ENCODE results near the gene SGMS1. TPM values are rescaled to one million over a fixed set of nuclear protein-coding genes. Genes with fewer than 3 reads are reported as not detected.
A peak's percentile ranks its signal among the peaks of the same experiment; 100 is the strongest.

Gene SGMS1
- total and polyA plus RNA-seq, 11 donors, result 6.9 to 40.6 (median 19.6) TPM

- ATAC-seq (no peak), DNase-seq (no peak)
- intact Hi-C loops (cut with DNase I), result no loop called here
- H3K9me3 ChIP-seq, result peaks cover 0 to 17% (median 2%) of the 10 kb centered on the region in 12 donors
- TF ChIP-seq, protein P1, sequence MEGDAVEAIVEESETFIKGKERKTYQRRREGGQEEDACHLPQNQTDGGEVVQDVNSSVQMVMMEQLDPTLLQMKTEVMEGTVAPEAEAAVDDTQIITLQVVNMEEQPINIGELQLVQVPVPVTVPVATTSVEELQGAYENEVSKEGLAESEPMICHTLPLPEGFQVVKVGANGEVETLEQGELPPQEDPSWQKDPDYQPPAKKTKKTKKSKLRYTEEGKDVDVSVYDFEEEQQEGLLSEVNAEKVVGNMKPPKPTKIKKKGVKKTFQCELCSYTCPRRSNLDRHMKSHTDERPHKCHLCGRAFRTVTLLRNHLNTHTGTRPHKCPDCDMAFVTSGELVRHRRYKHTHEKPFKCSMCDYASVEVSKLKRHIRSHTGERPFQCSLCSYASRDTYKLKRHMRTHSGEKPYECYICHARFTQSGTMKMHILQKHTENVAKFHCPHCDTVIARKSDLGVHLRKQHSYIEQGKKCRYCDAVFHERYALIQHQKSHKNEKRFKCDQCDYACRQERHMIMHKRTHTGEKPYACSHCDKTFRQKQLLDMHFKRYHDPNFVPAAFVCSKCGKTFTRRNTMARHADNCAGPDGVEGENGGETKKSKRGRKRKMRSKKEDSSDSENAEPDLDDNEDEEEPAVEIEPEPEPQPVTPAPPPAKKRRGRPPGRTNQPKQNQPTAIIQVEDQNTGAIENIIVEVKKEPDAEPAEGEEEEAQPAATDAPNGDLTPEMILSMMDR (IDR thresholded peaks at IDR 0.05), result no peak
- TF ChIP-seq POLR2A (IDR thresholded peaks at IDR 0.05), result no peak
- H3K27me3 ChIP-seq, result no peaks in the 10 kb centered on the region
- no peak overlapping the region for H3K4me3 ChIP-seq
- H3K4me1 ChIP-seq, result peaks cover 0 to 19% (median 10%) of the 10 kb centered on the region in 12 donors
- no peak overlapping the region for H3K27ac ChIP-seq
- 94 to 96% (median 95%) methylated on average over 4 to 5 of the region's 5 CpGs for WGBS, 4 donors
- no peaks in the 10 kb centered on the region for H3K36me3 ChIP-seq
Measured at GRCh38 chr10:50350366-50350765, 273.4 kb downstream of the SGMS1 start.

DNA sequence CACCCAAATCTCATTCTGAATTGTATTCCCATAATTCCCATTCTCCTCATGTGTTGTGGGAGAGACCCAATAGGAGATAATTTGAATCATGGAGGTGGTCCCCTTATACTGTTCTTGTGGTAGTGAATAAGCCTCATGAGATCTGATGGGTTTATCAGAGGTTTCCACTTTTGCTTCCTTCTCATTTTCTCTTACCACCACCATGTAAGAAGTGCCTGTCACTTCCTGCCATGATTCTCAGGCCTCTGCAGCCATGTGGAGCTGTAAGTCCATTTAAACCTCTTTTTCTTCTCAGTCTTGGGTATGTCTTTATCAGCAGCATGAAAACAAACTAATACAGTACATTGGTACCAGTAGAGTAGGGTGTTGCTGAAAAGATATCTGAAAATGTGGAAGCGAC, 274.2 kb downstream of the SGMS1 start:
- DNase-seq (no peak), ATAC-seq (no peak)
- no peak overlapping the region for H3K4me3 ChIP-seq
- intact Hi-C loops (cut with DNase I), result no loop called here
- no peak overlapping the region for H3K27ac ChIP-seq
- no peak for TF ChIP-seq POLR2A (IDR thresholded peaks at IDR 0.05)
- TF ChIP-seq, protein P1 (IDR thresholded peaks at IDR 0.05), result no peak
- H3K36me3 ChIP-seq, result no peaks in the 10 kb centered on the region
- H3K27me3 ChIP-seq, result no peaks in the 10 kb centered on the region
- peaks cover 0 to 19% (median 10%) of the 10 kb centered on the region in 12 donors for H3K4me1 ChIP-seq
- H3K9me3 ChIP-seq, result peaks cover 0 to 14% (median 2%) of the 10 kb centered on the region in 12 donors
- WGBS, 4 donors, result 95 to 100% (median 98%) methylated on average over 1 of the region's 1 CpG

- TF ChIP-seq POLR2A (IDR thresholded peaks at IDR 0.05), result no peak
- TF ChIP-seq, protein P1 (IDR thresholded peaks at IDR 0.05), result no peak
- H3K9me3 ChIP-seq, result peaks cover 0 to 13% (median 2%) of the 10 kb centered on the region in 12 donors
- no peak overlapping the region for H3K4me3 ChIP-seq
- peak in 1 of 4 donors; percentile 41 for ATAC-seq
- H3K4me1 ChIP-seq, result peaks cover 0 to 21% (median 10%) of the 10 kb centered on the region in 12 donors
- intact Hi-C loops (cut with DNase I), result no loop called here
- DNase-seq, result no peak
- H3K27me3 ChIP-seq, result no peaks in the 10 kb centered on the region
- H3K36me3 ChIP-seq, result peaks cover 0 to 18% (median 15%) of the 10 kb centered on the region in 9 donors
- WGBS, 4 donors, result 53 to 73% (median 63%) methylated on average over 1 of the region's 1 CpG
- no peak overlapping the region for H3K27ac ChIP-seq
Measured at GRCh38 chr10:50347394-50347802, 276.4 kb downstream of the SGMS1 start.

- DNase-seq (no peak), ATAC-seq (no peak)
- Histone ChIP-seq H3K4me3 (no peak overlapping the region), H3K9me3 (peaks cover 0 to 13% (median 2%) of the 10 kb centered on the region in 12 donors), H3K27me3 (no peaks in the 10 kb centered on the region), H3K27ac (no peak overlapping the region), H3K36me3 (peaks cover 0 to 22% (median 15%) of the 10 kb centered on the region in 9 donors), H3K4me1 (peaks cover 0 to 24% (median 10%) of the 10 kb centered on the region in 12 donors)
- no peak for TF ChIP-seq POLR2A (IDR thresholded peaks at IDR 0.05)
- TF ChIP-seq, protein P1 (IDR thresholded peaks at IDR 0.05), result no peak
- intact Hi-C loops (cut with DNase I), result no loop called here
- 82 to 93% (median 86%) methylated on average over 2 of the region's 2 CpGs for WGBS, 4 donors
Measured at GRCh38 chr10:50346942-50347341, 276.8 kb downstream of the SGMS1 start.

All from heart left ventricle (tissue), 16 donors.